GM21367 (cell line): Measurements from ENCODE around the gene GNPAT.

Experiments
- ATAC-seq: cut with Tn5 transposase; IDR thresholded peaks from one replicate; pipeline ENCODE4 v1.9.1; 2021; ENCODE audit not compliant: unreplicated experiment

The GNPAT gene

DNA sequence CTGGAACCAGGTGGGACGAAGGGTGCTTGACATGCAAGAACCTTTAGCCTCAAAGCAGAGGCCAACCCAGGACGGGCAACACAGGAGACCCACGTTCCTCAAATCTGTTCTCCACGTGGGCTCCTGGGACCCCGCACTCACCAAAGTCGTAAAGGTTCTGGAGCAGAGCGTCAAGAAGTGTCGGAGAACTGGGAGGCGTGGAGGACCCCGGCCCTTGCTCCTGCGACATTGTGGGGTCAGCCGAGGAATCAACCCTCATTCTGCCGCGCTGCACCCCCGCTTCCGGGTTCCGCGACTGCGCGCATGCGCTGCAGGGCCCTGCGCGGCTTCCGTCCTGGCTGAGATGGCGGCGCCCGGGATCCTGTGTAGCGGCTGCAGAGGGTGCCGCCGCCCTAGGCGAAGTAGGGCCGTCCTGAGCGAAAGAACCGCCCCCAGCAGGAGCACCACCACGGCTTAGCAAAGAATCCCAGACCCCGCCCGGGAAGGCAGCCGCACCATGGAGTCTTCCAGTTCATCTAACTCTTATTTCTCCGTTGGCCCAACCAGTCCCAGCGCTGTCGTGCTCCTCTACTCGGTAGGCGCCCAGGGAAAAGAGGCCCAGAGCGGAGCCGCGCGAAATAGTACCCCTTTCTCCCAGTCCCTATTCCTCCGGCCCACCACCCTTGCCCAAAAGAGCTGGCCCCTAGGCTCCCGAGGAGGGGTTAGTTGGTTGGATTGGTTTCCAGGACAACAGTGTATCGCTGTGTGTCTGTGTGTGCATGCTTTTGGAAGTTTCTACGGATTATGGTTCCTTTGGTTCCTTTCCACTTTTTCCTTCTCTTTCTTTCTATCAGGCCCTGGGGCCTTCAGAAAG lies at the start of gene GNPAT:
Gene GNPAT, plus strand, starts transcription at position 330 of the 853 bp plus-strand sequence. Its CDS starts 167 bp downstream, at position 497.
- ATAC-seq = peak; percentile 92

GRCh38 chr1:231192620-231193163 lies 48.3 kb upstream of the GNPAT start:
- no peak for ATAC-seq

- no peak for ATAC-seq
Observed at GRCh38 chr1:231193710-231194340, 47.2 kb upstream of the GNPAT start.

DNA sequence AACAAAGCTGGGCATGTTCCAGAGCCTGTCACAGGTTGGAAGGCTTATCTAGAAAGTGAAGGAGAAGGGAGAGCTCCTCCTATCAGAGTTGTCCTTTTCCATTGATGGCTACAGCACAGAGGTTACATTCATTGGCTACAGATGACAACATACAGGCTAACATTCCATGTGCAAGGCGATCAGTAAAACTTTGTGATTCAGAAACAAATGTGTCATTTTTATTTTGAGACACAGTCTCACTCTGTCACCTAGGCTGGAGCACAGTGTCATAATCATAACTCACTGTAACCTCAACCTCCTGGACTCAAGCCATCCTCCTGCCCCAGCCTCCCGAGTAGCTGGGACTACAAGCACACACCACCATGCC lies 46.6 kb upstream of the GNPAT start:
- no peak for ATAC-seq

- ATAC-seq = no peak
Observed at GRCh38 chr1:231194843-231195516, 46.0 kb upstream of the GNPAT start.

DNA sequence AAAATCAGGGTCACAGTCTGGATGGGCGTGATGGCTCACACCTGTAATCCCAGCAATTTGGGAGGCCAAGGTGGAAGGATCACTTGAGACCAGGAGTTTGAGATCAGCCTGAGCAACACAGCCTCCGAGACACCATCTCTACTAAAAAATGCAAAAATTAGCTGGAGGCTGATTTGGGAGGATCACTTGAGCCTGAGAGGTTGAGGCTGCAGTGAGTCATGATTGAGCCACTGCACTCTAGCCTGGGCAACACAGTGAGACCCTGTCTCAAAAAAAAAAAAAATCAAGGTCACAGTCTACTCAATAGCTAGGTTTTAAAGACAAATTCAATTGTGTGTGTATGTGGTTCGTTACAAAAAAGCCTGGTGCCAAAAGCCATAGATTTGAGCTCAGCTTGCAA lies 44.7 kb upstream of the GNPAT start:
- no peak for ATAC-seq

GRCh38 chr1:231196728-231197127 lies 44.3 kb upstream of the GNPAT start:
- ATAC-seq = no peak

DNA sequence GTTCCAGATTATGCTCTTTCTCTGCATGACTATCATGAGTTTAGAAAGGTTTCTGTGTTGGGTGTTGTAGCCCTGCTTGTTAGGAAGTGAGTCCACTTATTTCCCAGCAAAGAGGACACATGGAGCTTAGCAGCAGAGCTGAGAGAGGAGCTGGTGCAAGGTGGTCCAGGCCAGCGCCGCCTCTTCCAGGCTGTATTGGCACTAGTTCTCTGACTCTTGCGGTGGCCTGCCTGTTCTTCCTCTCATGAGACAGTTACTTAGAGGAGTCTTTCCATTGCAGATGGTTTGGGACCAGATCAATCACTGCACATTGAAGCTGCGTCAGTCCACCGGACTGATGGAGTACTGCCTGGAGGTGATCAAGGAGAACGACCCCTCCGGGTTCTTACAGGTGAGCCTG lies 41.1 kb upstream of the GNPAT start:
- no peak for ATAC-seq

GRCh38 chr1:231200388-231201031 lies 40.5 kb upstream of the GNPAT start:
- no peak for ATAC-seq

GRCh38 chr1:231201375-231201978 lies 39.5 kb upstream of the GNPAT start:
- no peak for ATAC-seq

GRCh38 chr1:231201979-231202633 lies 38.9 kb upstream of the GNPAT start:
- ATAC-seq = no peak

GRCh38 chr1:231203259-231204057 lies 37.6 kb upstream of the GNPAT start:
- ATAC-seq = no peak

DNA sequence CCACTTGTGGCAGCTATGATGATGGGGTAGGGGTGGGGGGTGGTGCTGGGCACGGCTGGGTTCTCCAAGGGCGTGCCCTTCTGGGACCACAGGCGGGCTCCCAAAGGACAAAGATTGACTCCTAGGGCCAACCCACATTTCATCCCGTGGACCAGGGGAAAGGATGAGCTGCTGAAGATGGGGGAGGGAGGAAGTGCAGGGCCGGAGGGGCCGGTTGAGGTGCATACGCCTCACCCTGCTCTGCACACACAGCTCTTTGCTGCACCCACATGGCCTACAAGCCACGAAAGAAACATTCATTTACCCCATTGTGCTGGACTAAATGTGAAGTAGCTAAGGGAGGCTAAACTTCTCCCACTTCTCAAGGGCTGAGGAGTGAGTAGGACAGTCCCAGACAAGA lies 34.2 kb upstream of the GNPAT start:
- ATAC-seq = no peak

GRCh38 chr1:231207437-231207836 lies 33.6 kb upstream of the GNPAT start:
- ATAC-seq = no peak

- ATAC-seq = no peak
Observed at GRCh38 chr1:231208980-231209379, 32.0 kb upstream of the GNPAT start.

GRCh38 chr1:231209531-231209930 lies 31.5 kb upstream of the GNPAT start:
- ATAC-seq = no peak

- ATAC-seq = no peak
Observed at GRCh38 chr1:231210126-231210525, 30.9 kb upstream of the GNPAT start.

DNA sequence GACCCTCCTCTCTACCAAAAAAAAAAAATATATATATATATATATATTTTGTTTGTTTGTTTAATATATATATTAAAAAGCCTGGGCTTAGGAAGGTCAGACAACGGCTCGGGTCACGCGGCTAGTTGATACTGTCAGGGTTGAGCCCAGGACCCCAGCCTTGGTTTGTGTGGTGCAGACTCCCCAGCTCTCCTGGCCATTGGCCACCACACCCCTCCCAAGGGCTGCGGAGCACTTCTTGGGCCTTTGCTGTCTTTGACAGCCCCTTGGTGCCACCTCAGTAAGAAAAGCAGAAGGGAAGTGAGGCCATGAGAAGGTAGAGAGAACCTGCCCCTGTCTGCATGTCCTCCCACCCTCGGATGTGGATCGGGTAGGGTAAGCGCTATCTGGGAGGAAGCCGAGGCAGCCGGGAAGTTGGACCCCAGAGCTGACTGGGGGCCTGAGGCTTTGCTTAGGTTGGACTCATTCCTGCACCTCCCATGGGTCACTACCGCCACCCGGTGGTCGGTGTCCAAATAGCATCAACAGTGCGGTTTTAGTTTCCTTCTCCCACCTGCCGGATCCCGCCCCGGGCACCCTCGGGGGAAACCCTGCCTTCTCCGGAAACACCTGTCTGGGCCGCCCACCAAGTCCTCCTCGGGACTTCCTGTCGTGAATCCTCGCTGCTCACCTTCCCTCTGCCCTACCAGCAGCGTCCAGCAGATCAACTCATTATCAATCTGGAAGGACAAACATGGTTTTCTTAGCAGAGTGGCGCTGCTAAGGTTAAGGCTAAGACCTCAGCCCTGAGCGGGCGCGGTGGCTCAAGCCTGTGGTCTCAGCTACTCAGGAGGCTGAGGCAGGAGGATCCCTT lies 29.8 kb upstream of the GNPAT start:
- ATAC-seq = peak; percentile 92
